Left ventricle myocardium inferior (tissue), 1 donor: ENCODE results near the gene STARD13. TPM values are rescaled to one million over a fixed set of nuclear protein-coding genes. Genes with fewer than 3 reads are reported as not detected.

ENCODE experiments used
- DNase-seq: peaks from one replicate; pipeline ENCODE4 v3.0.0-alpha.2; 2020
- H3K27ac ChIP-seq: fragments of 200-600 bp; replicated peaks from 2 replicates; pipeline ENCODE4 v1.8.0; 2021
- H3K27me3 ChIP-seq: fragments of 200-600 bp; 2 replicates; pipeline ENCODE4 v1.8.0; 2021; ENCODE audit warnings: low read depth
- H3K36me3 ChIP-seq: fragments of 200-600 bp; 2 replicates; pipeline ENCODE4 v1.8.0; 2021
- H3K4me1 ChIP-seq: fragments of 200-600 bp; 2 replicates; pipeline ENCODE4 v1.8.0; 2021
- H3K4me3 ChIP-seq: fragments of 200-600 bp; 2 replicates; pipeline ENCODE4 v1.8.0; 2021; ENCODE audit warnings: mild to moderate bottlenecking, moderate library complexity
- H3K9me3 ChIP-seq: fragments of 200-600 bp; replicated peaks from 2 replicates; pipeline ENCODE4 v1.8.0; 2021
- CTCF ChIP-seq: fragments of 200-600 bp; IDR thresholded peaks from 2 replicates; pipeline ENCODE4 v1.8.0; 2021; ENCODE audit warnings: antibody characterized with exemption, mild to moderate bottlenecking, borderline replicate concordance
- intact Hi-C: fragments of 100-400 bp; cut with micrococcal nuclease; formaldehyde crosslinking; loops from one replicate; pipeline ENCODE4 v1.11.0; 2022
- total RNA-seq: library from RNA; stranded (reverse); fragmentation: NEBNext Ultra II Directional; extraction: Animal tissue kit (Norgen Biotek cat#: 25700); gene quantifications from one replicate; pipeline ENCODE4 v1.2.1, GENCODE V29; 2021
- donor health status: DM: no; HTN: yes; CAD: no; lungs with severe emphysema.

The STARD13 gene
- total RNA-seq, 1 donor from 2014 or later: 29.9 TPM

- no peaks in the 10 kb centered on the region for H3K27me3 ChIP-seq
- no peak overlapping the region for H3K4me3 ChIP-seq
- TF ChIP-seq CTCF: no peak
- no peaks in the 10 kb centered on the region for H3K9me3 ChIP-seq
- H3K36me3 ChIP-seq: peaks cover 93% of the 10 kb centered on the region
- no peak overlapping the region for H3K27ac ChIP-seq
- no peak for DNase-seq
- intact Hi-C loops: no loop called here
- H3K4me1 ChIP-seq: peaks cover 32% of the 10 kb centered on the region
Measured at GRCh38 chr13:33119022-33119781, 166.4 kb downstream of the STARD13 start.

GRCh38 chr13:33116321-33117010 is 169.1 kb downstream of the STARD13 start:
- Histone ChIP-seq H3K36me3 (peaks cover 91% of the 10 kb centered on the region), H3K27me3 (no peaks in the 10 kb centered on the region), H3K27ac (no peak overlapping the region), H3K4me3 (no peak overlapping the region), H3K9me3 (no peaks in the 10 kb centered on the region), H3K4me1 (peaks cover 35% of the 10 kb centered on the region)
- TF ChIP-seq CTCF: no peak
- intact Hi-C loops: no loop called here
- no peak for DNase-seq

- Histone ChIP-seq H3K9me3 (no peaks in the 10 kb centered on the region), H3K36me3 (peaks cover 87% of the 10 kb centered on the region), H3K4me1 (peaks cover 46% of the 10 kb centered on the region), H3K4me3 (no peak overlapping the region), H3K27me3 (no peaks in the 10 kb centered on the region), H3K27ac (no peak overlapping the region)
- TF ChIP-seq CTCF: no peak
- intact Hi-C loops: no loop called here
- DNase-seq: no peak
Measured at GRCh38 chr13:33115274-33115673, 170.3 kb downstream of the STARD13 start.

GRCh38 chr13:33114146-33114545 is 171.4 kb downstream of the STARD13 start:
- TF ChIP-seq CTCF: no peak
- no peaks in the 10 kb centered on the region for H3K27me3 ChIP-seq
- H3K4me3 ChIP-seq: no peak overlapping the region
- no peak for DNase-seq
- H3K27ac ChIP-seq: no peak overlapping the region
- peaks cover 54% of the 10 kb centered on the region for H3K4me1 ChIP-seq
- no peaks in the 10 kb centered on the region for H3K9me3 ChIP-seq
- intact Hi-C loops: no loop called here
- H3K36me3 ChIP-seq: peaks cover 87% of the 10 kb centered on the region

GRCh38 chr13:33112766-33113165 is 172.8 kb downstream of the STARD13 start:
- Histone ChIP-seq H3K27me3 (no peaks in the 10 kb centered on the region), H3K36me3 (peaks cover 87% of the 10 kb centered on the region), H3K27ac (peak overlapping the region; percentile 73), H3K9me3 (no peaks in the 10 kb centered on the region), H3K4me1 (peaks cover 64% of the 10 kb centered on the region), H3K4me3 (no peak overlapping the region)
- intact Hi-C loops: no loop called here
- no peak for DNase-seq
- no peak for TF ChIP-seq CTCF
